WTC11 (cell line): ENCODE data around the gene RASGRP3. TPM values are rescaled to one million over a fixed set of nuclear protein-coding genes. Genes with fewer than 3 reads are reported as not detected.

ENCODE experiments used
- ATAC-seq: fragments of 200-7000 bp; cut with Tn5 transposase; 2 replicates; pipeline ENCODE4 v1.10.0; 2021; ENCODE audit warnings: mild to moderate bottlenecking, moderate library complexity
- CTCF ChIA-PET: fragments of 300-600 bp; sonication (Branson Sonifier 250); formaldehyde crosslinking; loops from one replicate; lab custom pipeline; 2021; ENCODE audit warnings: antibody characterized with exemption; lab: Charles Lee
- POLR2A ChIA-PET: fragments of 350-600 bp; sonication (Branson Sonifier 250); formaldehyde crosslinking; loops from one replicate; lab custom pipeline; 2021; ENCODE audit warnings: antibody characterized with exemption; lab: Charles Lee
- DNase-seq: peaks from one replicate; pipeline ENCODE4 v3.0.0; 2021; ENCODE audit warnings: low spot score
- H3K27ac Mint-ChIP-seq: 2 replicates; pipeline ENCODE4 v1.8.0; 2021; ENCODE audit warnings: mixed read lengths
- H3K27me3 Mint-ChIP-seq: 2 replicates; pipeline ENCODE4 v1.8.0; 2021; ENCODE audit warnings: low read depth, mild to moderate bottlenecking, moderate library complexity, mixed read lengths
- H3K36me3 Mint-ChIP-seq: 2 replicates; pipeline ENCODE4 v1.8.0; 2021; ENCODE audit warnings: mixed read lengths
- H3K4me1 Mint-ChIP-seq: 2 replicates; pipeline ENCODE4 v1.8.0; 2022; ENCODE audit warnings: mixed read lengths
- H3K4me3 Mint-ChIP-seq: 2 replicates; pipeline ENCODE4 v1.8.0; 2021; ENCODE audit warnings: mild to moderate bottlenecking, moderate library complexity, mixed read lengths
- H3K9me3 Mint-ChIP-seq: 2 replicates; pipeline ENCODE4 v1.8.0; 2021; ENCODE audit warnings: mixed read lengths
- ATF3 ChIP-seq: sonication (generic); formaldehyde crosslinking; conservative IDR thresholded peaks from 2 replicates; pipeline ENCODE4 v1.8.1; 2022; ENCODE audit warnings: mild to moderate bottlenecking, missing genetic modification reagents
- CREM ChIP-seq: sonication (generic); formaldehyde crosslinking; IDR thresholded peaks from 2 replicates; pipeline ENCODE4 v1.8.1; 2022; ENCODE audit warnings: mild to moderate bottlenecking, missing genetic modification reagents, moderate library complexity
- CTCF ChIP-seq: fragments of 200-600 bp; IDR thresholded peaks from 2 replicates; pipeline ENCODE4 v1.8.0; 2022; ENCODE audit warnings: antibody characterized with exemption
- GRHL2 ChIP-seq: fragments of 250-450 bp; sonication (Bioruptor Pico); IDR thresholded peaks from 2 replicates; pipeline ENCODE4 v1.8.0; 2022; ENCODE audit warnings: mild to moderate bottlenecking, moderate library complexity; ENCODE audit not compliant: insufficient replicate concordance, severe bottlenecking
- MXD4 ChIP-seq: fragments of 250-450 bp; sonication (Bioruptor Pico); IDR thresholded peaks from 2 replicates; pipeline ENCODE4 v1.8.0; 2021; ENCODE audit warnings: mild to moderate bottlenecking, moderate library complexity, borderline replicate concordance
- NFE2L1 ChIP-seq: sonication (generic); formaldehyde crosslinking; IDR thresholded peaks from 2 replicates; pipeline ENCODE4 v1.8.1; 2023; ENCODE audit warnings: missing genetic modification reagents
- PRDM15 ChIP-seq: sonication (generic); formaldehyde crosslinking; IDR thresholded peaks from 2 replicates; pipeline ENCODE4 v1.8.0; 2022; ENCODE audit warnings: missing genetic modification reagents
- RORB ChIP-seq: fragments of 250-450 bp; sonication (Bioruptor Pico); IDR thresholded peaks from 2 replicates; pipeline ENCODE4 v1.9.0; 2021; ENCODE audit warnings: mild to moderate bottlenecking
- TEAD1 ChIP-seq: sonication (generic); formaldehyde crosslinking; IDR thresholded peaks from 2 replicates; pipeline ENCODE4 v1.8.0; 2022; ENCODE audit warnings: mild to moderate bottlenecking, missing genetic modification reagents
- TEAD4 ChIP-seq: sonication (generic); formaldehyde crosslinking; IDR thresholded peaks from 2 replicates; pipeline ENCODE4 v1.8.0; 2022; ENCODE audit warnings: mild to moderate bottlenecking, missing genetic modification reagents
- USF2 ChIP-seq: sonication (generic); formaldehyde crosslinking; IDR thresholded peaks from 2 replicates; pipeline ENCODE4 v1.8.1; 2023; ENCODE audit warnings: mild to moderate bottlenecking, missing genetic modification reagents, moderate library complexity
- ZNF121 ChIP-seq: sonication (generic); formaldehyde crosslinking; IDR thresholded peaks from 2 replicates; pipeline ENCODE4 v1.8.0; 2023; ENCODE audit warnings: missing genetic modification reagents
- ZNF138 ChIP-seq: sonication (generic); formaldehyde crosslinking; conservative IDR thresholded peaks from 2 replicates; pipeline ENCODE4 v1.8.1; 2022; ENCODE audit warnings: mild to moderate bottlenecking, moderate library complexity, missing genetic modification reagents
- ZNF396 ChIP-seq: fragments of 250-450 bp; sonication (Bioruptor Pico); IDR thresholded peaks from 2 replicates; pipeline ENCODE4 v1.8.0; 2021; ENCODE audit warnings: mild to moderate bottlenecking, moderate library complexity, borderline replicate concordance
- ZNF512 ChIP-seq: sonication (generic); formaldehyde crosslinking; IDR thresholded peaks from 2 replicates; pipeline ENCODE4 v1.8.1; 2022; ENCODE audit warnings: missing genetic modification reagents, borderline replicate concordance
- total RNA-seq: library from RNA; stranded (reverse); gene quantifications from 3 replicates; pipeline ENCODE4 v1.2.3, GENCODE V29; 2021
- TF ChIP-seq, protein P1 (sequence below): sonication (generic); formaldehyde crosslinking; IDR thresholded peaks from 2 replicates; pipeline ENCODE4 v1.8.0; 2022; ENCODE audit warnings: mild to moderate bottlenecking, missing genetic modification reagents
- TF ChIP-seq, protein P2 (sequence below): sonication (generic); formaldehyde crosslinking; IDR thresholded peaks from 2 replicates; pipeline ENCODE4 v1.8.0; 2022; ENCODE audit warnings: mild to moderate bottlenecking, missing genetic modification reagents
- TF ChIP-seq, protein P3 (sequence below): fragments of 250-450 bp; sonication (Bioruptor Pico); IDR thresholded peaks from 2 replicates; pipeline ENCODE4 v2.1.2; 2022; ENCODE audit warnings: mild to moderate bottlenecking, moderate library complexity
- TF ChIP-seq, protein P4 (sequence below): sonication (generic); formaldehyde crosslinking; IDR thresholded peaks from 2 replicates; pipeline ENCODE4 v1.8.1; 2023; ENCODE audit warnings: mild to moderate bottlenecking, missing genetic modification reagents, borderline replicate concordance

Gene RASGRP3
- total RNA-seq, 1 experiment from 2014 or later, result 0.11 TPM

- CTCF ChIA-PET, result interaction anchor here (1.2 kb wide), 1 partner anchor 131 kb away, joined by 3 read pairs; no protein-coding TSS in a partner anchor
- Mint-ChIP-seq H3K27ac (no peak overlapping the region), H3K36me3 (peaks cover 17% of the 10 kb centered on the region), H3K9me3 (peaks cover 35% of the 10 kb centered on the region), H3K4me3 (no peak overlapping the region), H3K27me3 (no peaks in the 10 kb centered on the region), H3K4me1 (peaks cover 2% of the 10 kb centered on the region)
- POLR2A ChIA-PET, result no interaction called here
- DNase-seq (no peak), ATAC-seq (no peak)
- no peak for TF ChIP-seq TEAD1 (CRISPR knock-in tag)
- no peak for TF ChIP-seq TEAD4 (CRISPR knock-in tag)
- TF ChIP-seq CTCF, result no peak
- no peak for TF ChIP-seq ZNF138 (CRISPR knock-in tag)
- TF ChIP-seq, protein P1, sequence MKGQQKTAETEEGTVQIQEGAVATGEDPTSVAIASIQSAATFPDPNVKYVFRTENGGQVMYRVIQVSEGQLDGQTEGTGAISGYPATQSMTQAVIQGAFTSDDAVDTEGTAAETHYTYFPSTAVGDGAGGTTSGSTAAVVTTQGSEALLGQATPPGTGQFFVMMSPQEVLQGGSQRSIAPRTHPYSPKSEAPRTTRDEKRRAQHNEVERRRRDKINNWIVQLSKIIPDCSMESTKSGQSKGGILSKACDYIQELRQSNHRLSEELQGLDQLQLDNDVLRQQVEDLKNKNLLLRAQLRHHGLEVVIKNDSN, result no peak
Observed at GRCh38 chr2:33452545-33452944, 23.9 kb upstream of the RASGRP3 start.

DNA sequence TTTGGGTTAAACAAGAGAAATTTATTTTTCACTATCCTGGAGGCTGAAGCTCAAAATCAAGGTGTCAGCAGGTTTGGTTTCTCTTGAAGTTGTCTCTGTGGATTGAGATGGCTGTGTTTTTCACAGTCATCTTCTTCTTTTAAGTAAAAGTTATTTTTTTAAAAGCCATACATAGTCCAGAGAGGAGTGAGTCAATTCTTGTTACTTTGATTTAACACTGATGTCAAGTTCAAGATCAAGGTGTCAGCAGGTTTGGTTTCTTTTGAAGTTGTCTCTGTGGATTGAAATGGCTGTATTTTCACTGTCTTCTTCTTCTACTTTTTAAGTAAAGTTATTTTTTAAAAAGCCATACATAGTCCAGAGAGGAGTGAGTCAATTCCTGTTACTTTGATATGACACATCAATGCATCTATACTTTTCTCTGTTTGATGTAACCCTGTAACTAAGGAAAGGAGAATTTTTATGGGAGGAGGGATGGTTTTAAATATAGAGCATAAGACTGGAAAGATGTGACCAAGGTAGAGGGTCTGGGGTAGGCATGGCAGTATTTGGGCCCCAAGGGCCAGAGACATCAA, 22.5 kb upstream of the RASGRP3 start:
- Mint-ChIP-seq H3K4me1 (peaks cover 6% of the 10 kb centered on the region), H3K27ac (no peak overlapping the region), H3K9me3 (peaks cover 35% of the 10 kb centered on the region), H3K4me3 (no peak overlapping the region), H3K27me3 (no peaks in the 10 kb centered on the region), H3K36me3 (peaks cover 17% of the 10 kb centered on the region)
- ATAC-seq, result no peak
- ChIA-PET POLR2A (no interaction called here), CTCF (no interaction called here)
- no peak for DNase-seq
- TF ChIP-seq PRDM15 (no peak), RORB (no peak), ZNF512 (CRISPR knock-in tag) (no peak), GRHL2 (CRISPR knock-in tag) (no peak), ZNF121 (no peak), CREM (CRISPR knock-in tag) (no peak), ATF3 (CRISPR knock-in tag) (no peak), USF2 (CRISPR knock-in tag) (no peak), NFE2L1 (CRISPR knock-in tag) (no peak), MXD4 (CRISPR knock-in tag) (no peak), ZNF396 (CRISPR knock-in tag) (no peak)
- TF ChIP-seq, protein P2, sequence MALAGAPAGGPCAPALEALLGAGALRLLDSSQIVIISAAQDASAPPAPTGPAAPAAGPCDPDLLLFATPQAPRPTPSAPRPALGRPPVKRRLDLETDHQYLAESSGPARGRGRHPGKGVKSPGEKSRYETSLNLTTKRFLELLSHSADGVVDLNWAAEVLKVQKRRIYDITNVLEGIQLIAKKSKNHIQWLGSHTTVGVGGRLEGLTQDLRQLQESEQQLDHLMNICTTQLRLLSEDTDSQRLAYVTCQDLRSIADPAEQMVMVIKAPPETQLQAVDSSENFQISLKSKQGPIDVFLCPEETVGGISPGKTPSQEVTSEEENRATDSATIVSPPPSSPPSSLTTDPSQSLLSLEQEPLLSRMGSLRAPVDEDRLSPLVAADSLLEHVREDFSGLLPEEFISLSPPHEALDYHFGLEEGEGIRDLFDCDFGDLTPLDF (CRISPR knock-in tag), result no peak
- TF ChIP-seq, protein P3, sequence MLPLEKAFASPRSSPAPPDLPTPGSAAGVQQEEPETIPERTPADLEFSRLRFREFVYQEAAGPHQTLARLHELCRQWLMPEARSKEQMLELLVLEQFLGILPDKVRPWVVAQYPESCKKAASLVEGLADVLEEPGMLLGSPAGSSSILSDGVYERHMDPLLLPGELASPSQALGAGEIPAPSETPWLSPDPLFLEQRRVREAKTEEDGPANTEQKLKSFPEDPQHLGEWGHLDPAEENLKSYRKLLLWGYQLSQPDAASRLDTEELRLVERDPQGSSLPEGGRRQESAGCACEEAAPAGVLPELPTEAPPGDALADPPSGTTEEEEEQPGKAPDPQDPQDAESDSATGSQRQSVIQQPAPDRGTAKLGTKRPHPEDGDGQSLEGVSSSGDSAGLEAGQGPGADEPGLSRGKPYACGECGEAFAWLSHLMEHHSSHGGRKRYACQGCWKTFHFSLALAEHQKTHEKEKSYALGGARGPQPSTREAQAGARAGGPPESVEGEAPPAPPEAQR, result no peak
- TF ChIP-seq, protein P4, sequence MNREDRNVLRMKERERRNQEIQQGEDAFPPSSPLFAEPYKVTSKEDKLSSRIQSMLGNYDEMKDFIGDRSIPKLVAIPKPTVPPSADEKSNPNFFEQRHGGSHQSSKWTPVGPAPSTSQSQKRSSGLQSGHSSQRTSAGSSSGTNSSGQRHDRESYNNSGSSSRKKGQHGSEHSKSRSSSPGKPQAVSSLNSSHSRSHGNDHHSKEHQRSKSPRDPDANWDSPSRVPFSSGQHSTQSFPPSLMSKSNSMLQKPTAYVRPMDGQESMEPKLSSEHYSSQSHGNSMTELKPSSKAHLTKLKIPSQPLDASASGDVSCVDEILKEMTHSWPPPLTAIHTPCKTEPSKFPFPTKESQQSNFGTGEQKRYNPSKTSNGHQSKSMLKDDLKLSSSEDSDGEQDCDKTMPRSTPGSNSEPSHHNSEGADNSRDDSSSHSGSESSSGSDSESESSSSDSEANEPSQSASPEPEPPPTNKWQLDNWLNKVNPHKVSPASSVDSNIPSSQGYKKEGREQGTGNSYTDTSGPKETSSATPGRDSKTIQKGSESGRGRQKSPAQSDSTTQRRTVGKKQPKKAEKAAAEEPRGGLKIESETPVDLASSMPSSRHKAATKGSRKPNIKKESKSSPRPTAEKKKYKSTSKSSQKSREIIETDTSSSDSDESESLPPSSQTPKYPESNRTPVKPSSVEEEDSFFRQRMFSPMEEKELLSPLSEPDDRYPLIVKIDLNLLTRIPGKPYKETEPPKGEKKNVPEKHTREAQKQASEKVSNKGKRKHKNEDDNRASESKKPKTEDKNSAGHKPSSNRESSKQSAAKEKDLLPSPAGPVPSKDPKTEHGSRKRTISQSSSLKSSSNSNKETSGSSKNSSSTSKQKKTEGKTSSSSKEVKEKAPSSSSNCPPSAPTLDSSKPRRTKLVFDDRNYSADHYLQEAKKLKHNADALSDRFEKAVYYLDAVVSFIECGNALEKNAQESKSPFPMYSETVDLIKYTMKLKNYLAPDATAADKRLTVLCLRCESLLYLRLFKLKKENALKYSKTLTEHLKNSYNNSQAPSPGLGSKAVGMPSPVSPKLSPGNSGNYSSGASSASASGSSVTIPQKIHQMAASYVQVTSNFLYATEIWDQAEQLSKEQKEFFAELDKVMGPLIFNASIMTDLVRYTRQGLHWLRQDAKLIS, result no peak
